HepG2 (cell line): Measurements from ENCODE around the gene STAT4. TPM values are rescaled to one million over a fixed set of nuclear protein-coding genes. Genes with fewer than 3 reads are reported as not detected.

Experiments
- BORCS8-MEF2B ChIP-seq: sonication (generic); formaldehyde crosslinking; IDR thresholded peaks from 2 replicates; pipeline ENCODE4 v1.8.0; 2022; ENCODE audit warnings: mild to moderate bottlenecking, missing genetic modification reagents
- ELF4 ChIP-seq: sonication (generic); formaldehyde crosslinking; IDR thresholded peaks from 2 replicates; pipeline ENCODE4 v1.5.0; 2020; ENCODE audit warnings: missing genetic modification reagents, mild to moderate bottlenecking, moderate library complexity, borderline replicate concordance
- FOXO1 ChIP-seq: sonication (generic); formaldehyde crosslinking; IDR thresholded peaks from 2 replicates; pipeline ENCODE4 v1.4.0; 2020; ENCODE audit warnings: missing genetic modification reagents
- HHEX ChIP-seq: IDR thresholded peaks from 2 replicates; pipeline ENCODE4 v1.6.1; 2016; ENCODE audit warnings: control low read depth
- HNF1B ChIP-seq: sonication (generic); formaldehyde crosslinking; IDR thresholded peaks from 2 replicates; pipeline ENCODE4 v1.5.1; 2020; ENCODE audit warnings: mild to moderate bottlenecking, moderate library complexity, missing genetic modification reagents
- IKZF1 ChIP-seq: fragments of 450-650 bp; IDR thresholded peaks from 2 replicates; pipeline ENCODE4 v1.7.1; 2016
- KLF13 ChIP-seq: sonication (generic); formaldehyde crosslinking; IDR thresholded peaks from 2 replicates; pipeline ENCODE4 v1.4.0; 2020; ENCODE audit warnings: mild to moderate bottlenecking, missing genetic modification reagents
- MAFG ChIP-seq: sonication (generic); formaldehyde crosslinking; IDR thresholded peaks from 2 replicates; pipeline ENCODE4 v1.5.1; 2020; ENCODE audit warnings: mild to moderate bottlenecking, missing genetic modification reagents
- MIER3 ChIP-seq: IDR thresholded peaks from 2 replicates; pipeline ENCODE4 v1.6.1; 2016; ENCODE audit warnings: missing compliant biosample characterization, borderline replicate concordance
- NFE2L2 ChIP-seq: fragments of 150-350 bp; IDR thresholded peaks from 2 replicates; pipeline ENCODE4 v1.6.1; 2014; ENCODE audit warnings: low read length
- PCBP1 ChIP-seq: fragments of 200-400 bp; formaldehyde crosslinking; IDR thresholded peaks from 2 replicates; pipeline ENCODE4 v1.6.1; 2017; ENCODE audit warnings: mild to moderate bottlenecking, low read depth, low read length, borderline replicate concordance
- RFXANK ChIP-seq: IDR thresholded peaks from 2 replicates; pipeline ENCODE4 v1.6.1; 2016
- RFXAP ChIP-seq: sonication (generic); formaldehyde crosslinking; IDR thresholded peaks from 2 replicates; pipeline ENCODE4 v1.4.0; 2020; ENCODE audit warnings: missing genetic modification reagents, borderline replicate concordance
- SMYD3 ChIP-seq: sonication (generic); formaldehyde crosslinking; IDR thresholded peaks from 2 replicates; pipeline ENCODE4 v1.8.1; 2023; ENCODE audit warnings: mild to moderate bottlenecking, missing genetic modification reagents
- SNAPC2 ChIP-seq: sonication (generic); formaldehyde crosslinking; IDR thresholded peaks from 2 replicates; pipeline ENCODE4 v1.8.1; 2022; ENCODE audit warnings: mild to moderate bottlenecking, missing genetic modification reagents
- TBL1XR1 ChIP-seq: fragments of 150-350 bp; IDR thresholded peaks from 2 replicates; pipeline ENCODE4 v1.6.1; 2014; ENCODE audit warnings: borderline replicate concordance, low read length; ENCODE audit not compliant: partially characterized antibody
- TEAD2 ChIP-seq: sonication (generic); formaldehyde crosslinking; IDR thresholded peaks from 2 replicates; pipeline ENCODE4 v1.9.0; 2021; ENCODE audit warnings: missing genetic modification reagents
- UBTF ChIP-seq: sonication (generic); formaldehyde crosslinking; IDR thresholded peaks from 2 replicates; pipeline ENCODE4 v1.4.0; 2020; ENCODE audit warnings: mild to moderate bottlenecking, missing genetic modification reagents
- ZFX ChIP-seq: sonication (generic); formaldehyde crosslinking; IDR thresholded peaks from 2 replicates; pipeline ENCODE4 v1.4.0; 2020; ENCODE audit warnings: mild to moderate bottlenecking, low read depth, missing genetic modification reagents, moderate library complexity
- ZFY ChIP-seq: sonication (generic); formaldehyde crosslinking; IDR thresholded peaks from 2 replicates; pipeline ENCODE4 v1.4.0; 2020; ENCODE audit warnings: missing genetic modification reagents
- ZNF256 ChIP-seq: sonication (generic); formaldehyde crosslinking; conservative IDR thresholded peaks from 2 replicates; pipeline ENCODE4 v1.4.0; 2020; ENCODE audit warnings: missing genetic modification reagents
- ZNF296 ChIP-seq: sonication (generic); formaldehyde crosslinking; conservative IDR thresholded peaks from 2 replicates; pipeline ENCODE4 v1.5.0; 2020; ENCODE audit warnings: mild to moderate bottlenecking, missing genetic modification reagents
- ZNF572 ChIP-seq: sonication (generic); formaldehyde crosslinking; IDR thresholded peaks from 2 replicates; pipeline ENCODE4 v1.5.1; 2020; ENCODE audit warnings: mild to moderate bottlenecking, missing genetic modification reagents
- ZNF674 ChIP-seq: sonication (generic); formaldehyde crosslinking; IDR thresholded peaks from 2 replicates; pipeline ENCODE4 v1.5.0; 2020; ENCODE audit warnings: low read depth, mild to moderate bottlenecking, missing genetic modification reagents
- ZNF691 ChIP-seq: sonication (generic); formaldehyde crosslinking; IDR thresholded peaks from 2 replicates; pipeline ENCODE4 v1.4.0; 2020; ENCODE audit warnings: missing genetic modification reagents, low read depth, mild to moderate bottlenecking, borderline replicate concordance
- ZNF737 ChIP-seq: sonication (generic); formaldehyde crosslinking; IDR thresholded peaks from 2 replicates; pipeline ENCODE4 v1.5.0; 2020; ENCODE audit warnings: missing genetic modification reagents, mild to moderate bottlenecking, borderline replicate concordance
- polyA plus RNA-seq, 8 experiments: library from polyadenylated mRNA; depleted of rRNA in 3 of 8; stranded (reverse) in 7 of 8; unstranded in 1 of 8; fragments of >200 nt; fragmentation: Illumina TruSeq in 4 of 8; extraction: Trizol in 4 of 8; gene quantifications; 2 replicates each; pipeline versions ENCODE4 v1.2.1 to v1.2.3, GENCODE V29; 2011 to 2016; ENCODE audit warnings: low read depth in 4 of 8, missing spikeins in 1 of 8, mixed read lengths in 1 of 8; ENCODE audit not compliant: insufficient read depth in 1 of 8
- total RNA-seq, 5 experiments: library from RNA; depleted of rRNA; stranded (reverse); fragments of >200 nt; fragmentation: Illumina TruSeq; extraction: Trizol; gene quantifications; 2 replicates each; pipeline ENCODE4 v1.2.3, GENCODE V29; 2016; ENCODE audit warnings: low read depth in 1 of 5

The STAT4 gene
- total and polyA plus RNA-seq, 2 of the 13 experiments (the other 11 are each of a cell fraction or from before 2014, with no cell fraction given): 0.37 TPM; not detected in 1

- TF ChIP-seq ZNF691 (CRISPR knock-in tag) (no peak), ZNF674 (CRISPR knock-in tag) (no peak), NFE2L2 (peak; percentile 70), TBL1XR1 (peak; percentile 63), ZNF737 (peak; percentile 98; the same call in 1 of the 2 replicates), ZFY (CRISPR knock-in tag) (peak; percentile 61; the same call in 1 of the 2 replicates), ZNF296 (CRISPR knock-in tag) (peak; percentile 95), TEAD2 (CRISPR knock-in tag) (no peak), MAFG (CRISPR knock-in tag) (peak; percentile 52; the same call in 1 of the 2 replicates), ZNF572 (CRISPR knock-in tag) (peak; percentile 79; the same call in 1 of the 2 replicates), PCBP1 (no peak), RFXANK (CRISPR knock-in tag) (no peak), UBTF (CRISPR knock-in tag) (peak; percentile 26; the same call in 1 of the 2 replicates), KLF13 (peak; percentile 9; the same call in 1 of the 2 replicates), HNF1B (no peak), SMYD3 (no peak; the same call in 1 of the 2 replicates), SNAPC2 (CRISPR knock-in tag) (no peak; the same call in 1 of the 2 replicates), ELF4 (CRISPR knock-in tag) (peak; percentile 15; the same call in 1 of the 2 replicates), ZFX (CRISPR knock-in tag) (peak; percentile 73), IKZF1 (no peak), HHEX (no peak), BORCS8-MEF2B (CRISPR knock-in tag) (peak; percentile 58; the same call in 1 of the 2 replicates), MIER3 (no peak), FOXO1 (CRISPR knock-in tag) (no peak), RFXAP (CRISPR knock-in tag) (no peak), ZNF256 (CRISPR knock-in tag) (0 out of 2 replicates have a peak, but pooled peaks have one; percentile 17)
Measured at GRCh38 chr2:191020742-191021381, 129.9 kb downstream of the STAT4 start (continued).
